Dedifferentiated amniotic fluid mesenchymal stem cell (primary cell): ENCODE measurements around the gene SLC2A5.

Experiments
- DNase-seq: peaks from one replicate; pipeline ENCODE4 v3.0.0-alpha.2; 2016; ENCODE audit errors: extremely low spot score

The SLC2A5 gene

DNA sequence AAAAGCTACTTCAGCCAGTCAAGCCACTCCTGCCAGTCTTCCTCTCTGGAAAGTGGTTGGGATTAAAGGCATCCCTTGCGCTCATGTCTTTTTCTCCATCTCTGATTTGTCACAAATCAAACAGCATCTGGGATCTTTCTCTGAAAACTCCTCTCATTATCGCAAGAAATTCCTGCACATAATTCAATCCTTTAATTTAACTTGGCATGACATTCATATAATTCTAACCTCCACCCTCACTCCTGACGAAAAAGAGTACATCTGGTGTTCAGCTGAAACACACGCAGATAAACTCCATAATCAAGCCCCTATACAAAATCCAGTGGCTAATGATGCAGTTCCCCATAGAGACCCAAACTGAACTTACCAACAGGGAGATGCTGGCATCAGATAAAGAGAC is 19.4 kb upstream of the SLC2A5 start:
- DNase-seq = no peak

DNA sequence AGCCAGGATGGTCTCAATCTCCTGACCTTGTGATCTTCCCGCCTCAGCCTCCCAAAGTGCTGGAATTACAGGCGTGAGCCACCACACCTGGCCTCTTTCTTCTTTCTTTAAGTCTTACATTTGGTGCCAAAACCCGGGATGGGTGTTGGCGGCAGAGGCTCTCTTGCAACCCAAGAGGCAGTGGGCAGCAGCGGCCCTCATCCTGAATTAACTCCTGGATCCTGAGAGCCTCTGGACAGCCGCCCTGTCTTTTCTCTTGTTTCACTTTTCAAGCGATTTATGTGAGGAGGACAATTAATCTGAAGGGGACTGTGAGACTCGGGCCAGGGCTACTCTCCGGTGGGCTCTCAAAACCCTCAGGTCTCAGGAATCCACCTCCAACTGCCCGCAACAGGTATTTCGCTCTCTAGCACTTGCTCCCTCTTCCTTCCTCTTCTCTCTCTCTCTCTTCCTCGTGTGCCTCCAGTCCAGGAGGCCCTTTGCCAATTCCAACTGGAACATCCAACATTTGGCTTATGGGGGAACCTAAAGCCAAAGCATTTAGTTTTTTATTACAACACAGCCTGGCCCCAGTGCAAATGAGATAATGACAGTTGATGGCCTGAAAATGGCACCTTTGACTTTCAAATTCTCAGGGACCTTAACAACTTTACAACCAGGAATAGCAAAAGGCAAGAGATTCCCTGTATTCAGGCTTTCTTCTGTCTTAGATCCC is 18.1 kb upstream of the SLC2A5 start:
- DNase-seq = no peak

DNA sequence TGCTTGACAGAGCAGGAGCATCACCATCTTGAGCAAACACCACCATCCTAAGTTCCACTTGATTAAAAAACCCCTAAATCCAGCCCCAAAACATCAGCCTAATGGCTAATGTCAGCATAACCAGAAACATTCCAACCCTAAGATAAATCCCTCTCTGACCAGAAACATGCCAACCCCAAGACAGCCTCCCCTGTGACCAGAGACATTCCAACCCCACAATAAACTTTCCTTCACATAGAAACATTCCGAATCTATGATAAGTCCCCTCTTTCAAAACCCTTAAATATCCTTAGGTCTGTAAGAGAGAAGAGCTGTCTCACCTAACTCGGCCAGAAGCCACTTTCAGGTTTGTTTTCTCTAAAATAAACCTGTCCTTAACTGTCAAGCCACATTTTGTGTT is 17.4 kb upstream of the SLC2A5 start:
- no peak for DNase-seq

DNA sequence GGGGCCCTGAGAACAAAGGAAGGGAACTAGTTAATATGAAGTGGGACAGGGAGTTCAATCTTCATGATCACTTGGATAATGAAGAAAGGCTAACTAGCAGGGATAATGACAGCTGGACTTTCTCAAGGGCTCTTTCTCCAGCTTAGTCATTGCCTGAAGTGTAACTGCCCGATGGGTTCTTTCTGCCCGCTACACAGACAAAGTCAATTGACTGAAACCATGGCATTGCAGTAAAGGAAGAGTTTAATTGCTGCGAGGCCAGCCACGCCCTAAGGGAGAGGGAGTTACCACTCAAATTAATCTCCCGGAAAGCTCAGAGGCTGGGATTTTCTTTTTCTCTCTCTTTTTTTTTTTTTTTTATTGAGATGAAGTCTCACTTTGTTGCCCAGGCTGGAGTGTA is 16.6 kb upstream of the SLC2A5 start:
- DNase-seq = no peak

DNA sequence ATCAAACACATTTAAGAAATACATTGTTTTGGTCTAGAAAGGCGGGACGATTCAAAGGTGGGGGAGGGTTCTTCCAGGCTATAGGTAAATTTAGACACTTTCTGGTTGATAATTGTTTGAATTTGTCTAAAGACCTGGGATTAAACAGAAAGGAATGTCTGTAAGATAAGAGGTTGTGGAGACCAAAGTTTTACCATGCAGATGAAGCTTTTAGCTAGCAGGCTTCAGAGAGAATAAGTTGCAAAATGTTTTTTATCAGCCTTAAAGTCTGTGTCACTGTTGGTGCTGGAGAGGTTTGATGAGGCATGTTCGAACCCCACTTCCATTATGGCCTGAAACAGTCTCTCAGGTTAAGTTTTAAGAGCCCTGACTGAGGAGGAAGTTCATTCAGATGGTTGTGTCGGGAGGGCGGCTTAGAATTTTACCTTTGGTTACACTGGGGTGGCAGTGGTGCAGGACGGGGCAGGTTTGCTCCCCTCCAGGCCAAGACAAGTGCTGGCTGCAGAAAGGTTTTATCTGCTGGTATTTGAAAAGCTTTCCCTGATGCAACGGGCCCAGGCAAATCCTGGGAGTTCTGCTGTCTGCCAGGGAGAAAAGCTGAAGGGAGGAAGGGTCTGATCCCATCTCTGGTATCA is 16.0 kb upstream of the SLC2A5 start:
- no peak for DNase-seq

DNA sequence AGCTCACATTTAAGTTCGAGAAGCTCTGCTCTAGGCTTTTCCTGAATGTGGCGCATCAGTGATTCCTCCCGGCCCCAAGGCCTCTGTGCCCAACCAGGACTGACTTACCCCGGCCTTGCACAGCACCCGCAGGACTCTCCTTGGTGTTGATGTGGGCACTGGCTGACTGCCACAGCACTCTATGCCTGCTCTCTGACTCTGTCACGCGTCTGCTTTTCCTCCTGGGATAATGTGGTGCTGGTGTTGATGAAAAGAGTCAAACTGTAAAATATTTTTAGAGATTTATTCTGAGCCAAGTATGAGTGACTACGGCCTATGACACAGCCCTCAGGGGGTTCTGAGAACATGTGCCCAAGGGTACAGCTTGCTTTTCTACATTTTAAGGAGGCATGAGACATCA is 15.5 kb upstream of the SLC2A5 start:
- no peak for DNase-seq

DNA sequence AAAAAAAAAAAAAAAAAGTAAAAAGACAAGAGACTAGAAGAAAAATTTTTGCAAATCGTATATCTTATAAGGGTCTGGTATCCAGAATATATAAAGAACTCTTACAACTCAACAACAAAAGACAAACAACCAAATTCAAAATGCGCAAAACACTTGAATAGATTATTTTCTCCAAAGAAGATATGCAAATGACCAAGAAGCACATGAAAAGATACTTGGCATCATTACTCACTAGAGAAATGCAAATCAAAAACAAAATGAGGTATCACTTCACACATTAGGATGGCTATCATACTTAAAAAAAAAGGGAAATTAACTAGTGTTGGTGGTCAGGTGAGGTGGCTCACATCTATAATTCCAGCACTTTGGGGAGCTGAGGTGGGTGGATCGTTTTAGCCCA is 12.0 kb upstream of the SLC2A5 start:
- DNase-seq = no peak

DNA sequence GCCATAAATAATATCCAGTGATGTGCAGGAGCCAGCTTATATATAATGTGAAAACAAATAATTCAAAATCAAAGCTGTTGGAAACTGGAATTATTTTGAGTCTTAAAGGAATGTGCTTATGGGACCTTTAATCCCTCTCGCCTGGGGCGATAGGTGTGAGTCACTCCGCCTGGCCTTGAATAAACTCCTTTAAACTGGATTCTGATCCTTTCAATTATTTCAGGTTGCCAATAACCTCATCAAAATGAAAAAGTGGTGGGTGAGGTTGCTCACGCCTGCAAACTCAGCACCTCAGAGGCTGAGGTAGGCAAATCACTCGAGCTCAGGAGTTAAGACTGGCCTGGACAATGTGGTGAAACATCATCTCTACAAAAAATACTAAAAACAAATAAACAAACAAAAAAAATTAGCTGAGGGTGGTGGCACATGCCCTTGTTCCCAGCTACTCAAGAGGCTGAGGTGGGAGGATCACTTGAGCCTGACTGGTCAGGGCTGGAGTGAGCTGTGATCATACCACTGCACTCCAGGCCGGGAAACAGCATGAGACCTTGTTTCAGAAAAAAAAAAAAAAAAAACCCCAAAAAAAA is 11.4 kb upstream of the SLC2A5 start:
- no peak for DNase-seq

DNA sequence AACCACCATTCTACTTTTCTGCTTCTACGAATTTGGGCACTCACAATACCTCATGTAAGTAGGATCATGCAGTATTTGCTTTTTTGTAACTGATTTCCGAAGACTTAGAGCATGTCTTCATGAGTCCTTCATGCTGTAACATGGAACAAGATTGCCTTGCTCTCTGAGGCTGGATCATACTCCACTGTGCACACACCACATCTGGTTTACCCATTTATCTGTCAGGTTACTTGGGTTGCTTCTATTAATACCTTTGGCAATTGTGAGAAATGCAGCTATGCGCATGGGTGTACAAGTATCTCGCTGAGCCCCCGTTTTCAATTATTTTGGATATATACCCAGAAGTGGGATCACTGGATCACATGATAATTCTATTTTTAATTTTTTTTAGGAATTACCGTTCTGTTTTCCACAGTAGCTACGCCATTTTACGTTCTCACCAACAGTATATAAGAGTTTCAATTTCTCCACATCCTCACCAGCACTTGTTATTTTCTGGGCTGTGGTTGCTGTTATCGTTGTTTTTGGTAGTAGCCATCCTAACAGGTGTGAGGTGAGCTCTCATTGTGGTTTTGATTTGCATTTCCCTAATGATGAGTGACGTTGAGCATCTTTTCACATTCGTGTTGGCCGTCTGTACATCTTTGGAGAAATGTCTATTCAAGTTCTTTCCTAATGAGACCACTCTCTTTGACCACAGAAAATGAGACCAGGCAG is 10.7 kb upstream of the SLC2A5 start:
- DNase-seq = no peak

DNA sequence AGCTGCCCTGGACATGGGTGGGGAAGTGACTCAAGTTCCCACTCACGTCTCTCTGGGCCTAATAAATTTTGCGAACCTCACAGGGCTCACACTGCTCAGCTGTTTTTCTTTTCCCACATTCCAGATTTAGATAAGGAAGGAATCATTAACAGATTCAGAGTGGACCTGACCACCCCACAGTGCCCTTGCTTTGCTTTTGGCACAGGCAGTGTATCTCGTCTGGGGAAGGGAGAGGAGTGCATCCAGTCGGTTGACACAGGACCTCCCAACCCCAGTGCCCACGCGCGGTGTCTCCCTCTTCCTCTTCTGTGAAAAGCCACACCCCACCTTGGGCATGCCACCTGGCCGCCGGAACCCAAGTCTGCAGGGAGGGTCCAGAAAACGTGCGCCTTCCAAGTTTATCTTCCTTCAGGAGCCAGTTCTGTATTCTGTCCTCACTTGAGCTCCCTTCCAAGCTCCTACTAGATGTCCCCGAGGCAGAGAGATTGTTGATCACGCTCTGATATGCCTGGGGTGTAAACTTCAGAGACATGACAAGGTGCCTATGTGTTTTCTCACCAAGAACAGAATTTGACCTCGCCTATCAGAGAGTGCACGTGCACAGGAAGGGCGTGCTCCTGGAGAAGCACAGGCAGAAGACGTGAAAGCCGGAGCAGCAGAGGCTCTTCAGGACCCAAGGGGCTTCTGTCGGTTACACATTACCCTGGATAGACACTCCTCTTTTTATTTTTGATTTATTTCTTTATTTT is 9.5 kb upstream of the SLC2A5 start:
- no peak for DNase-seq

DNA sequence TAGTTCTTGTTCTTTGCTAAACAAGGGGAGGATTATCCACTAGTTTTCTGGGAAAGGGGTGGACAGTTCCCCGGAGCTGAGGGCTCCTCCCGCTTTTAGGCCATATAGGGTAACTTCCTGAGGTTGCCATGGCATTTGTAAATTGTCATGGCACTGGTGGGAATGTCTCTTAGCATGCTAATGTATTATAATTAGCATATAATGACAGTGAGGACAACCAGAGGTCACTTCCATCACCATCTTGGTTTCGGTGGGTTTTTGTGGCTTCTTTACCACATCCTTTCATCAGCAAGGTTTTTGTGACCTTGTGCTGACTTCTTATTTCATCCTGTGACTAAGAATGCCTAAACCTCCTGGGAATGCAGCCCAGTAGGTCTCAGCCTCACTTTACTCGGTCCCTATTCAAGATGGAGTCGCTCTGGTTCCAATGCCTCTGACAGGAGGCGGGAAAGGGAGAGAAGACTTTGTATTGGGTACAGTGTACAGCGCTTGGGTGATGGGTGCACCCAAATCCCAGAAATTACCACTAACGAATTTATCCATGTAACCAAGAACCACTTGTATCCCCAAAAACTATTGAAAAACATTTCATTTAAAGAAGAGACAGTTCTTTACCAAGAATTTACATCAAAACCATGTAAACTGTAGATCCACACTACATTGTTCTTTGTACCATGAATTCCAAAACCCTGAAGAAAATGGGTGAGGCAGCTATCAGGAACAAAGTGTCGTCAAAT is 8.7 kb upstream of the SLC2A5 start:
- DNase-seq = no peak

DNA sequence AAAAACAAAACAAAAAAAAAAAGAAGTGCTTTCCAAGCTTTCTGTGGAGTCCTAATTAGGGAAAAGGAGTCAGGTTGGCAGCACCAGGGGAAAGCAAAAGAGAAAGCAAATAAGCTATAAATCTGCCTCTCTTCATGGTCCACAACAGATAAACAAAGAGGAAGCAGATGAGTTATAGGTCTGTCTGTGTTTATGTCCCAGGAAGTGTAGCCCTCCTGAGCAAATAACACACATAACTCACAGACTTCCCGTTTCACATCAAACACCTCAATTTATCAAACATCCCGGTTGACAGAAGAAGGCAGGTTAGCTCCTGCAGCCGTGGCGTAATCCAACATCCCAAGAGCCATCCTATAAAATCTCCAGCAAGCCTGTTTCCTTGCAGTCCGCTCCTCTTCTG is 5.6 kb upstream of the SLC2A5 start:
- DNase-seq = no peak

DNA sequence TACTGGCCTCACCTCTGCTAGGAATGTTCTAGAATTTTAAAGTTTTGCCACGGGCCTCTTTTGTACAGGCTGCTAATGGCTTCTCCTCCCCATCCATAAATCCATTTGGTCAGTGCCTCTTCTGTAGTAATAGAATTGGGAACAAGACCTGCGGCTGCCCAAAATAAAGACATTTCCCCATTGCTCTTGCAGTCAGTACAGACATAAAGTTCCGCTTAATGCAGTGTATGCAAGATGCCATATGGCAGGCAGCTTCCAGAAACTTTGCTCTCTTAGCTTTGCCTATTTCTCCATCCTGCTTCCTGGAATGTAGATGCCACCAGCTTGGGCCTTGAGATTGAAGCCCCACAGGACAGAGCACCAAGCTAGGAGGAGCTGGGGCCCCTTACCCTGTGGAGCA is 3.7 kb upstream of the SLC2A5 start:
- DNase-seq = no peak

DNA sequence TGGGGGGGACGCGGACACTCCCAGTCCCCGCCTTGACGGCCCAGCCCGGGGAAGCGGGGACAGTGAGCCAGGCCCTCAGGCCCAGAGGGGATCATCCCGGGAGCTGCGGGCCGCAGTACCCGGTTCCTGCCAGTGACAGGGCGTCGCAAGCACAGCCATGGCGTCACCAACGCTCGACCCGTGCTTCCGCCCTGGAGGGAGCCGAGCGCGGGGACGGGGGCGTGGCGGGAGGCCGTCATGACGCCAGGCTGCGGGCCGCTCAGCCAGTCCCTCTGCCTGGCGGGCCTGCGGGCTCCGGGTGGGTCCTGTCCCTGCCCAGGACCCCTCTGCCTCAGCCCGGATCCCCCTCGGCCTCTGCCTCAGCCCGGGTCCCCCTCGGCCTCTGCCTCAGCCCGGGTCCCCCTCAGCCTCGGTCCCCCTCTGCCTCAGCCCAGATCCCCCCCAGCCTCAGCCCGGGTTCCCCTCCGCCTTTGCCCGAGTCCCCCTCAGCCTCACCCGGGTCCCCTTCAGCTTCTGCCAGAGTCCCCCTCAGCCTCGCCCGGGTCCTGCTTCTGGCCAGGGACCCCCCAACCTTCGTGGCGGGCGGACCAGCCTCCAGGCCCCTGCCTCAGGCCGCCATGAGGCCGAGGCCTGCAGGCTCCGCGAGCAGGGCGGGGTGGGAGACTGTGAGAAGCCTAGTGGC is 2.3 kb upstream of the SLC2A5 start:
- DNase-seq = no peak

DNA sequence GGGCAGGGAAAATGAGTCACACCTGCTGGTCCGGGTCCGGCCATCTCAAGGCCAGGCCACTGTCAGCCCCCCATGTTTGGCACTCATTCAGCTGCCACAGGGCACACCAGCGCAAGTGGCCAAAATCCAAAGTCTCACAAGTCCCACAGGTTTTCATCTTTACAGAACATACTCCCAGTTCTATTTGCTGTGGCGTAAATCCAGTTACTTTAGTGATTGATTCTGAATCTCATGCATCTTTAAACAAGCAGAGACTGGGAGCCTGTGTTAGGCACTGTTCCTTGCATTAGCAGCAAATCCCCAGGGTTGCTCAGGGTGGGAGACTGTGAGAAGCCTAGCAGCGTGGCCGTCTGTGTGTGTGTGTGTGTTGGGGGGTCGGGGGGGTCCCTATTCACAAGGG is 1.1 kb upstream of the SLC2A5 start:
- no peak for DNase-seq

DNA sequence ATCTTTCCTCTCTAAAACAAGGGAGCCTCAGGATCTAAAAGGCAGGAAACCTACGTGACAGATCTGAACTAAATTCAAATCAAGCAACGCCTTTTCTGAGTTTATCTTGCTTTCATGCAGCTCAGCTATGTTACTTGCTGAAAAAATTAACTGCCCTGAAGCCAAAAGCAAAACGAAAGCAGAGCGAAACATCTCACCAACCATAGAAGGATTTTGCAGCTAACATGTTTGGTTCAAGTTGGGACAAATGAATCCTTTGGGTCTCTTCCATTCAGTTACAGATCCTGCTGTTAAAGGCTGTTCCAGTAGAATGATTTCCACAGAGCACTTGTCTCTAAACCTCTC is 482 bp downstream of the SLC2A5 start:
- DNase-seq = no peak

DNA sequence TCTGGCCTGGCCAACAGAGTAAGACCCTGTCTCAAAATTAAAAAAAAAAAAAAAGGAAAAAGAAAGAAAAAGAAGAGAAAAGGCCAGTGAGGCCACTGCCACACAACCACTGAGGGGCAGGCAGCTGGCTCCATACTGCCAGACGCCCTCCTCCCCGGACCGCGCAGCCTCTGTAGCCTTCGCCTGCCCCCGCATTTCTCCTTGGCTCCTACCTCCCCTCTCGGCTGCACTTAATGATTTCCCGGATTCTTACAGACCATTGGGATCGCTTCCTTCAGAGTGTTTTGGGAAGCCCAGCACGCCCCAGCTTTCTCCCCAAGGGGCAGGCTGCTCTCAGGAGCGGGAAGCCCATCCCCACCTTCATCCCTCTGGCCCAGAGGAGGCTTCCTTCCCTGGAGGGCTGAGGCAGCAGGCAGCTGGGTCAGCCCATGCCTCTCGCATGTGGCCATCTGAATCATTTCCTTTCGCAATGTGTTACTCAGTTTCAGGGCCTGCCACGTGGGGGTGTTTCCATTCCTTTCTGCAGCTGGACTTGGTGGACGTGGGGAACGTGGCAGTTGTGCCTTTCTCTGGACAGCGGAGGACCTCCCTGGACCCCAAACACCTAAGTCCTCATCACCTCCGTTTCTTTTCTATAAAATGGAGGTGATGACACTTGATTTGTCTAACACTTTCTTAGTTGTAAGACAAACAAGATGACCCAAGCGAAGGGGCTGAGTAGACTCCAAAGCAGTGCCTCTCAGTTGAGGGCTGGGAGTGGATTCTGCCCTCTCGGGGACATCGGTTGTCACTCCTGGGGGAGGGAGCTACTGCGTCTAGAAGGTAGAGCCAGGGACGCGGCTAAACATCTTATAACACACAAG is 2.3 kb downstream of the SLC2A5 start:
- no peak for DNase-seq

DNA sequence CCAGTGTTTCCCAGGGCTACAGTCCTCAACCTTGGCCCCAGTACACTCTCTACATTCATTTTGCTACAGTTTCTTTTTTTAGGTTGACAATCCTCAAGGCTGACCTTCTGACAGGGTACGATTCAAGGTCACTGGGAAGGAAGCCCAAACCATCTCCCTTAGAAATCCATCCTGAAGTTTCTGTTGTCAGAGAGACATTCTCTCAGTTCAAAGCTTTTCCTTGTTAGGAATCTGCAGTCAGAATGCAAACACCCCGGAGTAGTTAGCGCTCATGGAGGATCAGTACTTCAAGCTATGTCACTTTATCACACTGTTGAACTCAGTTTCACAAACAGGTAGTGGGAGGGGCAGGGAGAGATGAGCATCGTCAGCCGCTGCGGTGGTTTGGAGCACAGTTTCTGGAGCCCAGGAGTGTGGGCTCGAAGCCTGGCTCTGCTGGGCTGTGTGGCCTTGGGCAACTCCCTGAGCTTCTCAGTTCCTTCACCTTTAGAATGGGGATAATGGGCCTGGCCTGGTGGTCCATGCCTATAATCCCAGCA is 4.2 kb downstream of the SLC2A5 start:
- no peak for DNase-seq

DNA sequence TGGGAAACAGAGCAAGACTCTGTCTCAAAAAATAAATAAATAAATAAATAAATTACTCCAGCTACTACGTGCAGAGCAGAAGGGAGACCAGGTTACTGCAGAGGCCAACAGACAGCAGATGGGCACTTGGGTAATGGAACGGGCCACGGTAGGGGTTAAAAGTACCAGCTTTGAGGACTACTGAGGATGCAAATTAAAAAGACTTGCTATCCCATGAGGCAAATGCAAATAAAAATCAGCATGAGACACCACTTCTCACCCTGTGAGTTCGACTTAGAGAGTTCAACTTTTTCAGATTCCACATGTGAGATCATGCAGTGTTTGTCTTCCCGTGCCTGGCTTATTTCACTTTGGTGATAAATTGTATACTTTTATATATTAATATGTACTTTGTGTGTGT is 6.6 kb downstream of the SLC2A5 start:
- DNase-seq = no peak

DNA sequence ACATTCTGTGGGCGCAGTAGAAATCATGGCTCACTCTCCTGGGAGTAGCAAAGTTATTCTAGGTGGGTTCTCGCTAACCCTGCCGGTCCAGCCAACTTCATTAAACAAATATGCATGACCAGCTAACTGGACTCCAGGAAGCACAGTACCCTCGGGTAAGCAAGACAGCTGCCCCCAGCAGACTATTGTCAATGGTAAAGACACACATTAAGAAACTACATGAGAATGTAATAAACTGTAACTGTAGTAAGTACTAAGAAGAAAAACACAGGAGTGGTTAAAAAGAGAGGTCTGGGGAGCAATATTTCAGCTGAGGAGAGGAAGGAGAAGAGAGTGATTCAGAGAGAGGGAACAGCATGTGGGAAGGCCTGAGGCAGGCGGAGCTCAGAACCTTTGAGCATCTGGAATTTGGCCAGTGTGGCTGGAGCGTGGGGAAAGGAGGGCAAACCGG is 7.4 kb downstream of the SLC2A5 start:
- no peak for DNase-seq
